Left ventricle myocardium inferior (tissue), 1 donor: ENCODE measurements around the gene FBXO41. TPM values are rescaled to one million over a fixed set of nuclear protein-coding genes. Genes with fewer than 3 reads are reported as not detected.
A peak's percentile ranks its signal among the peaks of the same experiment; 100 is the strongest.

ENCODE experiments used
- DNase-seq: peaks from one replicate; pipeline ENCODE4 v3.0.0-alpha.2; 2020
- H3K27ac ChIP-seq: fragments of 200-600 bp; replicated peaks from 2 replicates; pipeline ENCODE4 v1.8.0; 2021
- H3K27me3 ChIP-seq: fragments of 200-600 bp; 2 replicates; pipeline ENCODE4 v1.8.0; 2021; ENCODE audit warnings: low read depth
- H3K36me3 ChIP-seq: fragments of 200-600 bp; 2 replicates; pipeline ENCODE4 v1.8.0; 2021
- H3K4me1 ChIP-seq: fragments of 200-600 bp; 2 replicates; pipeline ENCODE4 v1.8.0; 2021
- H3K4me3 ChIP-seq: fragments of 200-600 bp; 2 replicates; pipeline ENCODE4 v1.8.0; 2021; ENCODE audit warnings: mild to moderate bottlenecking, moderate library complexity
- H3K9me3 ChIP-seq: fragments of 200-600 bp; replicated peaks from 2 replicates; pipeline ENCODE4 v1.8.0; 2021
- CTCF ChIP-seq: fragments of 200-600 bp; IDR thresholded peaks from 2 replicates; pipeline ENCODE4 v1.8.0; 2021; ENCODE audit warnings: antibody characterized with exemption, mild to moderate bottlenecking, borderline replicate concordance
- intact Hi-C: fragments of 100-400 bp; cut with micrococcal nuclease; formaldehyde crosslinking; loops from one replicate; pipeline ENCODE4 v1.11.0; 2022
- total RNA-seq: library from RNA; stranded (reverse); fragmentation: NEBNext Ultra II Directional; extraction: Animal tissue kit (Norgen Biotek cat#: 25700); gene quantifications from one replicate; pipeline ENCODE4 v1.2.1, GENCODE V29; 2021
- donor health status: DM: no; HTN: yes; CAD: no; lungs with severe emphysema.

Gene FBXO41
- total RNA-seq, 1 donor from 2014 or later, result 0.55 TPM

GRCh38 chr2:73295751-73296400 lies 11.6 kb upstream of the FBXO41 start:
- intact Hi-C loops, result no loop called here
- peaks cover 90% of the 10 kb centered on the region for H3K27me3 ChIP-seq
- TF ChIP-seq CTCF, result no peak

GRCh38 chr2:73294239-73294638 lies 10.0 kb upstream of the FBXO41 start:
- H3K4me1 ChIP-seq, result peaks cover 29% of the 10 kb centered on the region
- no peak overlapping the region for H3K4me3 ChIP-seq
- H3K27me3 ChIP-seq, result peaks cover 98% of the 10 kb centered on the region
- H3K27ac ChIP-seq, result no peak overlapping the region
- no peaks in the 10 kb centered on the region for H3K36me3 ChIP-seq
- DNase-seq, result no peak
- no peaks in the 10 kb centered on the region for H3K9me3 ChIP-seq
- no peak for TF ChIP-seq CTCF
- intact Hi-C loops, result no loop called here

More at GRCh38 chr2:73295751-73296400, 11.6 kb upstream of the FBXO41 start:
- H3K36me3 ChIP-seq, result no peaks in the 10 kb centered on the region
- no peaks in the 10 kb centered on the region for H3K9me3 ChIP-seq
- no peak overlapping the region for H3K4me3 ChIP-seq
- DNase-seq, result no peak
- no peak overlapping the region for H3K27ac ChIP-seq
- H3K4me1 ChIP-seq, result peaks cover 29% of the 10 kb centered on the region

GRCh38 chr2:73293534-73294171 lies 9.4 kb upstream of the FBXO41 start, which contains the start of gene EGR4:
EGR4 (minus strand) TSS chr2:73293548; CDS start chr2:73293317, 231 bp downstream.
- peaks cover 29% of the 10 kb centered on the region for H3K4me1 ChIP-seq
- H3K9me3 ChIP-seq, result no peaks in the 10 kb centered on the region
- DNase-seq, result no peak
- intact Hi-C loops, result no loop called here
- peak within 1 kb of the TSS; percentile 63 for H3K4me3 ChIP-seq
- peaks cover 98% of the 10 kb centered on the region for H3K27me3 ChIP-seq
- no peaks in the 10 kb centered on the region for H3K36me3 ChIP-seq
- TF ChIP-seq CTCF, result no peak
- no peak within 1 kb of the TSS for H3K27ac ChIP-seq

GRCh38 chr2:73292906-73293533 lies 8.7 kb upstream of the FBXO41 start:
- H3K27me3 ChIP-seq, result peaks cover 100% of the 10 kb centered on the region
- peak overlapping the region; percentile 63 for H3K4me3 ChIP-seq
- peaks cover 29% of the 10 kb centered on the region for H3K4me1 ChIP-seq
- H3K36me3 ChIP-seq, result no peaks in the 10 kb centered on the region
- no peak overlapping the region for H3K27ac ChIP-seq
- no peak for TF ChIP-seq CTCF
- DNase-seq, result no peak
- intact Hi-C loops, result no loop called here
- H3K9me3 ChIP-seq, result no peaks in the 10 kb centered on the region

- H3K36me3 ChIP-seq, result no peaks in the 10 kb centered on the region
- intact Hi-C loops, result no loop called here
- no peak overlapping the region for H3K4me3 ChIP-seq
- H3K4me1 ChIP-seq, result peaks cover 29% of the 10 kb centered on the region
- H3K27me3 ChIP-seq, result peaks cover 100% of the 10 kb centered on the region
- DNase-seq, result no peak
- H3K9me3 ChIP-seq, result no peaks in the 10 kb centered on the region
- H3K27ac ChIP-seq, result no peak overlapping the region
- TF ChIP-seq CTCF, result no peak
Measured at GRCh38 chr2:73292316-73292905, 8.1 kb upstream of the FBXO41 start.
